GM18909 (cell line): ENCODE results near the gene MTFP1.
"Not testable (repeated sequence)": the region's sequence is repeated elsewhere in the genome, so short reads cannot be mapped to it uniquely, and the experiment has no call there.

Source experiments
- ATAC-seq: cut with Tn5 transposase; IDR thresholded peaks from one replicate; pipeline ENCODE4 v1.9.1; 2021; ENCODE audit warnings: mild to moderate bottlenecking; ENCODE audit not compliant: unreplicated experiment, poor library complexity

Gene MTFP1

DNA sequence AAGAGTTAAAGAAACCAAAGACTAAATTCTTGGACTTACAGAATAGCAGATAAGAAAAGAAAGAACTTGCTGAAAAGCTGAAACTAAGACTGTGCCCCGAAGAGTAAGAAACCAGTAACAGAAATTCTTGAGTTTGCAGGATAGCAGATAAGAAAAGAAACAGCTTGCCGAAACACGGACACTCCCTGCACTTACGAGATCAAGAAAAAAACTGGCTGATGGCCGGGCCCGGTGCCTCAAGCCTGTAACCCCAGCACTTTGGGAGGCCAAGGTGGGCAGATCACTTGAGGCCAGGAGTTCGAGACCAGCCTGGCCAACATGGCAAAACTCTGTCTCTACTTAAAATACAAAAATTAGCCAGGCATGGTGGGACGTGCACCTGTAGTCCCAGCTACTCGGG is 25.9 kb downstream of the MTFP1 start:
- ATAC-seq = not testable (repeated sequence)

DNA sequence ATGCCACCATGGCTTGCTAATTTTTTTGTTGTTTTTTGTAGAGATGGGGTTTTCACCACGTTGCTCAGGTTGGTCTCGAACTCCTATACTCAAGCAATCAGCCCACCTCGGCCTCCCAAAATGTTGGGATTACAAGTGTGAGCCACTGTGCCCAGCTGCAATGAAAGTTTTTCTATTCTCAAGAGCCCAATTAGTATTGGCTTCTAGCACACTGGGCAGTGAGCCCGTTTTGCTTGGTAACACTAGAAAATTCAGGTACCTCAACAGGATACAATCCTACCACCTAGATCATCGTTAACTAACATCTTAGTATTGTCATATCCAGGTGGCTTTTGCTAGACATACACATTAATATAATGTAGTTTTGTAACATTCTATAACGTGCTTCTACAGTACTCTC is 27.3 kb downstream of the MTFP1 start:
- no peak for ATAC-seq

DNA sequence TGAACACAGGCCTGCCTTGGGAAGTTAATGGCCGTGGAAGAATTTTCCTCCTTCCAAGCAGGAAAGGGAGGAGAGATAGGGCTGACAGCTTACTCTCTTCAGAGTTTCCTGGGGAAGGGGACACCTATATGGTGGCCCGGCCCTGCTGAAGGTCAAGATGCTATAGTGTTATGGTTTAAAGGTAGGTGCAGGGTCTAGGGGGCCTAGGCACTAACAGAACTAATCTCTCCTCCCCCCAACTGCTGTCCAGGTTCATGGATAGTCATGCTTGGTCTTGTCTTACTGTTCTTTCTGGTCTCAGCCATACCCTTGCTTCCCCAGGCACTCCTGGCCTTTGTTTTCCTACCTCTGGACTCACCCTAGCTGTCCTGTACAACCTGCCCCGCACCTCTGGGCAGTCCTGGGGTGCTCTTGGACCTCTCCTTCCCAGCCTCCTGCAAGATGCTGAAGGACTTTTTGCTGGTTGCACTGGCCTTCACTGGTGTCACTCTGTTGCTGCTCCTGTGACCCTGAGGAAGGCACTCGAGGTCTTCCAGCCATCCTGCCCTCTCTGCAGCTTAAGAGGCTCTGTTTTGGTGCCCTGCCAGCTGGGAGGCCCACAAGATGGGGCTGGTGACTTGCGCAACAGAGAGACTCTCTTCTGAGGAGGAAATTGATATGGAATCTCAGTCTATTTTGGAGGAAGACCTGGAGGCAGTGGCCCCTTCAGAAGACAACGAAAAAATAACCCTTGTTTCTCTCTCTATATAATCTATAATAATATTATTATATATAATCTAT is 28.4 kb downstream of the MTFP1 start:
- ATAC-seq = no peak

DNA sequence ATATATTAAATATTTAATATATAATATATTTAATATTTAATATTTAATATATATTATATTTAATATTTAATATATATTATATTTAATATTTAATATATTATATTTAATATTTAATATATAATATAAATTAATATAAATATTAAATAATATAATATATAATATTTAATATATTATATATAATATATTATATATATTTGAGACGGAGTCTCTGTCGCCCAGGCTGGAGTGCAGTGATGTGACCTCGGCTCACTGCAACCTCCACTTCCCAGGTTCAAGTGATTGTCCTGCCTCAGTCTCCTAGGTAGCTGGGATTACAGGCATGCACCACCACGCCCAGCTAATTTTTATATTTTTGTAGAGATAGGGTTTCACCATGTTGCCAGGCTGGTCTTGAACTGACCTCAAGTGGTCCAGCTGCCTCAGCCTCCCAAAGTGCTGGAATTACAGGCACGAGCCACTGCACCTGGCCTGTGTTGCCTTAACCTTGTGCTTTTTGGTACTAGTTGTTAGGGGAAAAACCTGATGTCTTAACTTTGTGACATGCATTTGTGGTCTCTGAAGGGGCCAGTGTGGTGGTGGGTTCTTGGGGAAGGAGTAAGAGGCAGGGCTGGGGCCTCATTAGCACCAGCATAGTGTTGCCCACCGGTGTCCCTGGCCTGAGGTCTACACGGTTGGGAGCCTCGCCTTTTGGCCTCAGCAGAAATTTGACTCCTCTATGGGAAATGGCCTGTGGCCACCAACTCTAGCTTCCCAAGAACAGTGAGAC is 29.7 kb downstream of the MTFP1 start:
- no peak for ATAC-seq

DNA sequence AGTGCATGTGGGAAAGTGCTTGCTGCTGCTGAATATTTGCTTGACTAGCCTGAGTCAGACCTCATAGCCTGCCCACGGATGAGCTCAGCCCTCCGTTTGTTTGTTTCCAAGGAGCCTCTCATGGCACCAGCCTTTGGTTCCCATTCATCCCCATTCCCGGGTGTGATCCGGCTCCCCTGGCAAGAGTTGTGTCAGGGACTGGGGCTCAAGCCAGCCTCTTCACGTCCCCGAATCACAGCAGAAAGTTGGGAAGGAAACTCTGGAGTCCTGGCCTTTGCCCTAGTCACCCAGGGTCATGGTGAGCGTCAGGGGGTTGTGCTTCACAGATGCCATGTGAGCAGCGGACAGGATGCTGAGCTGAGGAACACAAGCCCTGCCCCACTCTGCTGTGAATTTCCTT is 32.4 kb downstream of the MTFP1 start:
- no peak for ATAC-seq

DNA sequence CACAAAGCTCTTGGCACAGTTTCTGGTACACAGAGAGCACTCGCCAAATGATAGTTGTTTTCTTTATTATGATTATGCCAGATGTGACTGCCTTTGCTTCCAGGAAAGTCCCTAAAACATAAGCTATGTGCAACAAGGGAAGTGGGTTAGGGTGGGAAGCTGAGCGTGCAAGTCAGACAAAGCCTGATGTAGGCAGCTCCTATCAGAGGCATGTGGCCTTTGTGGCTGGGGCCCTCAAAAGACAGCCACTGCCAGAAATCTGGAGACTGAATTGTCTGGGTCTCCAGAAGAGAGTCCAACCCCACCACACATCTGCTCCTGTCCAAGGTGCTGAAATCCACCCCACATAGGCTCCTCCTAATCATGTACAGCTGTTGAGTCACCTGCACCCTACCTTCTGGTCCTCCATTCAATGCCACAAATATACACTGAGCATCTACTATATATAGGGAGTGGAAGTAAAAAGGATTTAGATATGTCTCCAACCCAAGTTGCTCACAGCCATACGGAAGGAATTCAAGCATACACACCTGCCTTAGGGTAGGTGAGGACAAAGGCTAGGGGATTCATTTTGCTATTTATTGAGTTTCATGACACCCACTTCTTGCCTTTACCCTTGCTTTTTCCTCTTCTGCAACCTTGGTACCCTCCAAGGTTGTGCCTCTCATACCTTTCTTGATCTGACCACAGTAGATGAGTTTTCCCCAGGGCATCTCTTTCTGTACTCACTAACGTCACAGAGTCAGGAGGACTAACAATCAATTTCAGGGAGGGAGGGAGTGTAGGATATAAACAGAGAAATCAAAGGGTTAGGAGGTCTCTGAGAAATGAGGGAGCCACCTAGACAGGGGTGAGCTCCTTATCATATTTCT is 33.8 kb downstream of the MTFP1 start:
- no peak for ATAC-seq

DNA sequence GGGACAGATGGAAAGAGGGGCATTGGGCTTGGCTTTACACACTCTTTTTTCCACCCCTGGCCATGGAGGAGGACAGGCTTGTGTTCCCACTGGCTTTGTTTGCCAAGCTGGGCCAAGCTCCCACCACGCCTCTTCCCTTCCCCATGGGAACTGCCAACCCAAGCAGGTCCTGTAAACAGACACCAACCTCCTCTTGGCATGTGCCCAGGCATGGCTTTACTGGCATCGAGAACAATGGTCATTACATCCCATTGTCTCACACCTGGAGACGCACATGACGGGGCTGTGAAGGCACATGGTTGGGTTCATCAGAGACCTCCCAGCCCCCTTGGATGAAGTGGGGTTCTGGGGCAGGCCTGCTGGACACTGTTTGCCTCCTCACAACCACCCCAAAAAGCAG is 34.6 kb downstream of the MTFP1 start:
- ATAC-seq = no peak

DNA sequence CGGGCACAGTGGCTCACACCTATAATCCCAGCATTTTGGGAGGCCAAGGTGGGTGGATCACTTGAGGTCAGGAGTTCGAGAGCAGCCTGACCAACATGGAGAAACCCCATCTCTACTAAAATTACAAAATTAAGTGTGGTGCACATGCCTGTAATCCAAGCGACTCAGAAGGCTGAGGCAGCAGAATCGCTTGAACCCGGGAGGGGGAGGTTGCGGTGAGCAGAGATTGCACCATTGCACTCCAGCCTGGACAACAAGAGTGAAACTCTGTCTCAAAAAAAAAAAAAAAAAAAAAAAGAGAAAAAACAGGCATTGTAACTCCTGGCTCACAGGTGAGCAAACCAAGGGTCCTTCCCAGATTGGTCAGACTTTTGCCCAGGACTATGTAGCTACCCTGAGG is 35.0 kb downstream of the MTFP1 start:
- ATAC-seq = not testable (repeated sequence)

DNA sequence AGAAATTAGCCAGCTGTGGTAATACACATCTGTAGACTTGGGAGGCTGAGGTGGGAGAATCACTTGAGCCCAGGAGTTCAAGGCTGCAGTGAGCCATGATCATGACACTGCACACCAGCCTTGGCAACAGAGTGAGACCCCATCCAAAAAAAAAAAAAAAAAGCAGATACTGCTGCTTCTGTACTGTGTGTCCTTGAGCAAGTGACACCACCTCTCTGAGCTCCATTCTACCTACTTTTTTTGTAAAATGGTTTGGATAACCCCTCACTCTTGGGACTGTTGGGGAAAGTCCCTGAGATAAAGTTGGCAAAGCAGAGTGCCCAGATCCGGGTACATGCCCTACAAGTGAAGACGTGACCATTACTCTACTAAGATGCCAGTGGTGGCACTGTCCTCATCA is 43.6 kb downstream of the MTFP1 start:
- ATAC-seq = no peak

DNA sequence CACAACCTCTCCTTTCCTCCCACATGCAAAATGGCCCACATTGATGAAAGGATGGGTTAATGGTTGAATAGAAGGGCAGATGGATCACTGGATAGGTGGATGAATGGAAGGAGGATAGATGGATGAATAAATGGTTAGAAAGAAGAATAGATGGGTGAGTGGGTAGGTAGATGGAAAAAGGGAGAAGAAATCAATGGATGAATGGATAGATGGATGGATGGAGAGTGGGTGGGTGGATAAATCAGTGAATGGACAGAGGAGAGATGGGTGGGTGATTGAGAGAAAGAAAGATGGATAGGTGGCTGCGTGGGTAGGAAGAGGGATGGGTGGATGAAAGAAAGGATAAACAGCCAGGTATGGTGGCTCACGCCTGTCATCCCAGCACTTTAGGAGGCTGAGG is 45.1 kb downstream of the MTFP1 start:
- no peak for ATAC-seq

DNA sequence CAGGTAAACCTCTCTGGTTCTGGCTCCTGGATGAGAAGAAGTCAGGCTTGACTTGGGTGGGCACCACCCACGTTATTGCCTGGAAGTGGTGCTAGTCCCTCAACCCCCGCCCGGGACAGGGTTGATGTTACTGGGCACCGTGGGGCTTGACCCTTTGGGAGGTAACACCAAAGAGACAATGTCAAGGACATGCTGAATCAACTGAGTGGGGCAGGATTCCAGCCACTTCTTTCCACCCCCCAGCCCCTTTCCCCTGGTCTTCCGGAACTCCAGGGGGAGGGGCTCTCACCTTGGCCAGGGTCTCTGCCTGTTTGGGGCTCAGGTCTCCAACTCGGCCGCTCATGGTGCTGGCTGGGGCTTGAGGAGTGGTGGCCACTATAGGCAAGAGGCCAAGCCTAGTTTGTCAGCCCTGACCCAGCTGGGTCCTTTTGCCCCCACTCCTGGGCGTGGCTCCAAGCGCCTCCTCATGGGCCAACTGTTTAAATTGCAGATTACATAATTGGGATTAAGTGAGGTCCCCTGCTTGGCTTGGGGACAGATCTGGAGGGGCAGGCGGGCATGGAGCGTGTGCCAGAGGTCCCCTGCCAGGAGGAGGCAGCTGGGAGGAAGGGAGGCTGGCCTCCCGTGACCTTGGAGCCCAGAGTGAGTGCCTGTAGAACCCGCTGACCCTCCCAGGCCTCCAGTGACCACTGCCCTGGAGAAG is 46.2 kb downstream of the MTFP1 start, which contains the start of gene SEC14L3:
Gene SEC14L3 (minus strand): TSS at position 402 of the 703 bp plus-strand sequence. CDS start 59 bp downstream, at position 343.
- ATAC-seq = no peak

DNA sequence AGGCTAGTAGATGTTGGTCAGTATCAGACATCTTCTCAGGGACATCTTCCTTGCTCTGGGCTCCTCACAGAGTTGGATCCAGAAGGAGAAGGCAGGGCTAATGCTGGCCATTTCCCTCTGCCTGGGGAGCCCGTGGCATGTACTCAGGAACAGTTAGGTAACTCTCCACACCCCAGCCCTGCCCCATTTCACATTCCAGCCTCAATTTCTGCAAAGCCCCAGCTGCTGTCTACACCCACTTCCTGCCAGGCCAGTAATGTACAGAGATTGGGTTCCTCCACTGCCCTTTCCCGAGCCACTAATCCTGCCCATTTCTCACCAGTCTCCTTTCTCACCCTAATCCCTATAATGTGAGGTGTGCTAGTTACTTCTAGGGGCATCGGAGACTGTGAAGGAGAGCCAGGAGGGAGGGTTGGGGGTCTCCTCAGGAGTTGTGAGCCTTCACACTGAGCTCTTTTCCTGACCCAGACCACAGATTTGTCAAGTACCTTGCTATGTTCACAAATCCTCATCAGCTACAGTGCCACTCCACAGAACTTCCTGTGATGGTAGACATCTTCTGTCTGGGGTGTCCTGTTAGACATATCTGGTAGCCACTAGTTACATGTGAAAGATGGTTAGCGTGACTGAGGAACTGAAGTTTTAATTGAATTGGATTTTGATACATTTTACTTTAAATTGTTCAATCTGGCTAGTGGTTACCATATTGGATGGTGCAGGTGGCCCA is 47.6 kb downstream of the MTFP1 start:
- ATAC-seq = no peak

DNA sequence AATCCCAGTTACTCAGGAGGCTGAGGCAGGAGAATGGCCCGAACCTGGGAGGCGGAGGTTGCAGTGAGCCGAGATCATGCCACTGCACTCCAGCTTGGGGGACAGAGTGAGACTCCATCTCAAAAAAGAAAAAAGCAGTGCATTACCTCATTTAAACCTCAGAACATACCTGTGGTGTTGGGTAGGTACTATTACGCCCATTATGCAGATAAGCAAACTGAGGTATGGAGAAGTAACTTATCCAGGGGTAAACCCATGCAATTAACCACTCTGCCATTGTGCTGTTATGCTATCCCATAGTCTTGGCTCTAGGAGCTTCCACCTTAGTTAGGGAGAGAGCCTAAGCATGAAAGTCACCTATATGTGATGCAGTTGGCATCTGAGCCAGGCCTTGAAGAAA is 48.6 kb downstream of the MTFP1 start:
- ATAC-seq = no peak

DNA sequence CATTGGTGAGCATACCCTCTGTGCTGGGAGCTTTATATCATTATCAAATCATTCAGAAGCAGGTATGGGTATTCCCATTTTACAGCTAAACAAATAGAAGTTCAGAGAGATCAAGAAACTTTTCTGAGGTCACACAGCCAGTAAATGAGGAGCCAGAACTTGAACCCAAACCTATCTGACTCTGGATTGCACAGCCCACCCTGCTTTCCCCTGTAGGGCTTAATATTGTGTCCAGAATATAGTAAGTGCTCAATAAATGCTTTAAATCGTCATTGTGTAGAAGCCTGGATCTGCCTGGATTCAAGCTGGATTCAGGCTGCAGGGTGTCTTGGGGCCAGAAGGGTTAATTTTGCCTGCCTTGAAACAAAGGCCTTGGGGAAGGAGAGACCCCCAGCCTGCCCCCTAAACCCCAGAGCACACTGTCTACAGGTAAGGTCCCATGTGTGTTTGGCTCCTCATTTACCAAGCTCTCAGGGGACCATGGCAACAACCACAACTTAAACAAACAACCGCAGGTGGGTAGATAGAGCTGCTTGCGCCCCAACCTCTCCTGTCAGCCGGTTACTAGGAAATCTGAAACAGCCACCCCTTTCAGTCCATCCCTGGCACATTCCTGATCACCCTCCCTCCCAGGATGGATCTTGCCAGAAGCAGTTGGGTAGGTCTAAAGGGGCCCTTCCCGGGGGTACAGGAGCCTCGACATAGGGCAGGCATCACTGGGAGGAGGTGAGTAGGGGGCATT is 49.3 kb downstream of the MTFP1 start:
- no peak for ATAC-seq
